Measurements from ENCODE around the gene SPARC.

DNA sequence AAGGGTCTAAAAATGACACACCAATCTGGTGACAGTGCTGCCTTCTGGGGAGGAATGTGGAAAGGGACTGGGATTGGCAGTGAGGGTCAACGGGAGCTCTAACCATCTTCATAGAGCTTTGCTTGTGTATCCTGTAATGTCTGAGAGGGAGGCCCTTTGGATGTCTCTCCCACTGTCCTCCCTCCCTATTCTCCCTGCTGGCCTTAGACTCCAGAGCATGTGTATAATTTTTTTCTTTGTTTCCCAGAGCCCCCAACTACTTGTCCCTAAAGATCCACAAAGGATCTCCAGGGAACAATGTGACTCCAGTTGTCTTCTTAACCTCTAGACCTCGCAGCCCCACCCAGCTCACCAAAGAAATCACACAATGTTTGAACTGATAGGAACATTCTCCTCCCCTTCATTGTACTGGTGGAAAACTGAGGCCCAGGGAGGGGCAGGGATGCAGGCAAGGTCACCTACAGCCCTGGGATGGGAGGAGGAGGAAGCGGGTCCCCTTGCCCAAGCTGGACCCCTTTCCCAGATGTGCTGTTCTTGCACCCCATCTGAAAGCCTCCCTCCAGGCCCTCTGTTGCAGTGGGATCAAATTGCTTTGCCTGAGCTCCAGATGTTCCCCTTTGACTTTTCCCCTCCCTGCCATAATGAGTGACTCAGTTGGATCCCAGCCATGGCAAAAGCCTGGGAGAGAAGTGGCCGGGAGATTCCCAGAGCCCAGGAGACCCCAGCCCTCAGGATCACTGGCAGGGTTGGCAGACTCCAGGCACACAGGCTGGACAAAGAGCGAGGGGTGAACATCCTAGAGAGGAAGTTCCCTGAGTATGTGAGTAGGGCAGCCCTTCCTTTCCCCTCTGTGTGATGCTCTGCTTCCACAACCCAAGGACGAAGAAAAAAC, 21.8 kb downstream of the SPARC start:
- TF ChIP-seq, protein P1, sequence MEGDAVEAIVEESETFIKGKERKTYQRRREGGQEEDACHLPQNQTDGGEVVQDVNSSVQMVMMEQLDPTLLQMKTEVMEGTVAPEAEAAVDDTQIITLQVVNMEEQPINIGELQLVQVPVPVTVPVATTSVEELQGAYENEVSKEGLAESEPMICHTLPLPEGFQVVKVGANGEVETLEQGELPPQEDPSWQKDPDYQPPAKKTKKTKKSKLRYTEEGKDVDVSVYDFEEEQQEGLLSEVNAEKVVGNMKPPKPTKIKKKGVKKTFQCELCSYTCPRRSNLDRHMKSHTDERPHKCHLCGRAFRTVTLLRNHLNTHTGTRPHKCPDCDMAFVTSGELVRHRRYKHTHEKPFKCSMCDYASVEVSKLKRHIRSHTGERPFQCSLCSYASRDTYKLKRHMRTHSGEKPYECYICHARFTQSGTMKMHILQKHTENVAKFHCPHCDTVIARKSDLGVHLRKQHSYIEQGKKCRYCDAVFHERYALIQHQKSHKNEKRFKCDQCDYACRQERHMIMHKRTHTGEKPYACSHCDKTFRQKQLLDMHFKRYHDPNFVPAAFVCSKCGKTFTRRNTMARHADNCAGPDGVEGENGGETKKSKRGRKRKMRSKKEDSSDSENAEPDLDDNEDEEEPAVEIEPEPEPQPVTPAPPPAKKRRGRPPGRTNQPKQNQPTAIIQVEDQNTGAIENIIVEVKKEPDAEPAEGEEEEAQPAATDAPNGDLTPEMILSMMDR (IDR thresholded peaks at IDR 0.05 in 8 of 11, conservative IDR thresholded peaks at IDR 0.05 in 3 of 11) = no peak
- TF ChIP-seq POLR2A (IDR thresholded peaks at IDR 0.05) = no peak
- TF ChIP-seq POLR2AphosphoS5 (IDR thresholded peaks at IDR 0.05) = no peak

All from spleen (tissue), 7 donors.